ENCODE results near the gene RIN3. TPM values are rescaled to one million over a fixed set of nuclear protein-coding genes. Genes with fewer than 3 reads are reported as not detected.
A peak's percentile ranks its signal among the peaks of the same experiment; 100 is the strongest.

The RIN3 gene
- total and polyA plus RNA-seq, 2 of the 4 experiments (the other 2 are of a cell fraction): 2.5 to 11.1 TPM

GRCh38 chr14:92486881-92487280 is 26.7 kb upstream of the RIN3 start:
- Histone ChIP-seq H3K4me3 (ENCODE audit: insufficient read depth, low read depth, low read length) (no peak overlapping the region), H4K20me1 (ENCODE audit: insufficient read depth, low read length) (no peaks in the 10 kb centered on the region), H2BK15ac (ENCODE audit: low read depth, low read length) (no peak overlapping the region), H3K79me1 (ENCODE audit: low read depth in 1 of 2, low read length in 2 of 2) (no peaks in the 10 kb centered on the region), H3K9ac (ENCODE audit: low read depth, low read length) (no peak overlapping the region), H3K23ac (ENCODE audit: low read depth, low read length) (no peak overlapping the region), H3K14ac (replicated peaks; ENCODE audit: low read depth, low read length) (0 out of 2 replicates have a peak overlapping the region, but pooled peaks have one; percentile 71), H4K8ac (ENCODE audit: low read depth in 2 of 2, low read length in 2 of 2) (no peak overlapping the region), H4K91ac (ENCODE audit: insufficient read depth, low read depth, low read length) (no peak overlapping the region), H3K9me1 (ENCODE audit: insufficient read depth, low read length) (peaks cover 23% of the 10 kb centered on the region), H3K56ac (ENCODE audit: extremely low read depth, insufficient read depth, low read length) (no peak overlapping the region), H2BK120ac (ENCODE audit: low read depth, low read length) (no peak overlapping the region), H3K4ac (ENCODE audit: low read depth, low read length) (peak overlapping the region; percentile 20; the same call in 1 of the 2 replicates), H3K9me3 (ENCODE audit: control insufficient read depth, insufficient read depth, low read length) (no peaks in the 10 kb centered on the region), H3K4me2 (ENCODE audit: low read depth, low read length) (peak overlapping the region; percentile 8; the same call in 1 of the 2 replicates), H3K36me3 (ENCODE audit: control insufficient read depth, insufficient read depth, low read length) (no peaks in the 10 kb centered on the region), H4K5ac (ENCODE audit: low read depth, low read length) (no peak overlapping the region), H3K27ac (ENCODE audit: insufficient read depth, low read length) (no peak overlapping the region), H3K18ac (ENCODE audit: low read depth, low read length) (no peak overlapping the region), H3K27me3 (ENCODE audit: control insufficient read depth, insufficient read depth, low read length) (no peaks in the 10 kb centered on the region; the same call in 1 of the 2 replicates), H2AK5ac (ENCODE audit: low read depth, low read length) (no peak overlapping the region; the same call in 1 of the 2 replicates), H2BK5ac (ENCODE audit: low read depth, low read length, poor library complexity, severe bottlenecking) (no peak overlapping the region), H2BK20ac (ENCODE audit: low read depth, low read length) (0 out of 2 replicates have a peak overlapping the region, but pooled peaks have one; percentile 22), H2AK9ac (replicated peaks; ENCODE audit: low read depth, low read length, poor library complexity) (no peak overlapping the region), H2AFZ (replicated peaks; ENCODE audit: low read length, poor library complexity) (no peak overlapping the region), H3K4me1 (ENCODE audit: control insufficient read depth, insufficient read depth, low read length) (peaks cover 13% of the 10 kb centered on the region; the same call in 1 of the 2 replicates)
- no peak for TF ChIP-seq USF2 (IDR thresholded peaks at IDR 0.05; ENCODE audit: low read depth, low read length)
- TF ChIP-seq CEBPB (IDR thresholded peaks at IDR 0.05; ENCODE audit: low read depth, low read length): no peak
- no peak for TF ChIP-seq MAZ (IDR thresholded peaks at IDR 0.05; ENCODE audit: borderline replicate concordance, low read depth, low read length)
- TF ChIP-seq SMC3 (IDR thresholded peaks at IDR 0.05; ENCODE audit: low read depth, low read length): no peak
- no peak for TF ChIP-seq NFE2L2 (IDR thresholded peaks at IDR 0.05; ENCODE audit: low read depth, low read length)
- TF ChIP-seq RFX5 (IDR thresholded peaks at IDR 0.05; ENCODE audit: low read depth, low read length): no peak
- no peak for TF ChIP-seq ELK1 (IDR thresholded peaks at IDR 0.05; ENCODE audit: borderline replicate concordance, low read depth, low read length)
- no peak for TF ChIP-seq RCOR1 (IDR thresholded peaks at IDR 0.05; ENCODE audit: insufficient replicate concordance, low read length)
- no peak for TF ChIP-seq MAFK (IDR thresholded peaks at IDR 0.05; ENCODE audit: low read depth, low read length)
- TF ChIP-seq POLR2A (IDR thresholded peaks at IDR 0.05; ENCODE audit: low read depth, low read length): no peak
- TF ChIP-seq FOS (IDR thresholded peaks at IDR 0.05; ENCODE audit: low read depth, low read length): no peak
- no peak for TF ChIP-seq CHD1 (IDR thresholded peaks at IDR 0.05; ENCODE audit: low read depth, low read length)
- no peak for TF ChIP-seq MXI1 (IDR thresholded peaks at IDR 0.05; ENCODE audit: borderline replicate concordance, low read depth, low read length)
- no peak for TF ChIP-seq RAD21 (IDR thresholded peaks at IDR 0.05; ENCODE audit: low read length)
- no peak for TF ChIP-seq CTCF (conservative IDR thresholded peaks at IDR 0.05; ENCODE audit: low read depth, low read length)
- TF ChIP-seq BHLHE40 (IDR thresholded peaks at IDR 0.05; ENCODE audit: low read depth, low read length): no peak
- ChIA-PET POLR2A (ENCODE audit: unreplicated experiment) (no interaction called here), CTCF (interaction anchor here (0.5 kb wide), 1 partner anchor 364 kb away, joined by 5 read pairs; no protein-coding TSS in a partner anchor)
- BruUV-seq (replicated peaks): no TSS peak
- DNase-seq: peak; percentile 66
- in situ Hi-C loops (cut with MboI; ENCODE audit: low sequenced_read_pairs): no loop called here
- WGBS, 2 experiments (ENCODE audit: extremely low coverage in 2 of 2, insufficient read length in 1 of 2): no CpG with 5 or more reads among the region's 4 CpGs
- dilution Hi-C loops (cut with HindIII; ENCODE audit: low sequenced_read_pairs, unreplicated experiment): no loop called here
- intact Hi-C loops (cut with micrococcal nuclease): no loop called here
- ATAC-seq (ENCODE audit: low read depth): peak; percentile 70
